GM18868 (cell line): Measurements from ENCODE around the gene PNPLA2.

Experiments
- ATAC-seq: cut with Tn5 transposase; IDR thresholded peaks from one replicate; pipeline ENCODE4 v1.9.1; 2021; ENCODE audit warnings: mild to moderate bottlenecking, moderate library complexity; ENCODE audit not compliant: unreplicated experiment

The PNPLA2 gene

GRCh38 chr11:855796-856195 lies 37.1 kb downstream of the PNPLA2 start:
- ATAC-seq: no peak

- no peak for ATAC-seq
These were observed 37.7 kb downstream of the PNPLA2 start for GRCh38 chr11:856397-856796.

DNA sequence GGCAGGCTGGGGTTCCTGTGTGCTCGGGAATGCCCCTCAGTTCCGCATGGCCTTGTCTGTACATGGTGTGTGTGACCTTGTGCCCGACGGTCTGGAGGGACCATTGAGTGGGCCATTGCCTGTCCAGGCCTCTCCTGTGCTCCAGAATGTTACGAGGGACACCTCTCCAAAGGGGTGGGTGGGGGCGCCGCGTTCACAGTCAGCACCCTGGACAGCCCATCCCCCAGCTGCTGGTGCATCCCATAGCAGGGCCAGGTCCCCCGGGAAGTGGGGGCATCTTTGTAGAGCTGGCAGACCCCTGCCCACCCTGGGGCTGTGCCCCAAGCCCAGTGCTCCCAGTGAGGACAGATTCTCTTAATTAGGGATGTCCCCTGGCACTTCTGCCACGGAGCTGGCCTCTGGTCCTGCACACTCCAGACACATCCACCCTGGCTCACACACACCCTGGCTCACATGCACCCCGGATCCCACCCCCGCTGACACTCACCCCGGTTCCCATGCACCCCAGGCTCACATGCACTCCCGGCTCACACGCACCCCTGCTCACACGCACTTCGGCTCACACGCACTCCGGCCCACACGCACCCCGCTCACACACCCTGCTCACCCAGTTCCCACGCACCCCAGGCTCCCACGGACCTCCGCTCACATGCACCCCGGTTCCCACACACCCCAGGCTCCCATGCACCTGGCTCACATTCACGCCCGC lies 39.5 kb downstream of the PNPLA2 start:
- ATAC-seq: no peak

DNA sequence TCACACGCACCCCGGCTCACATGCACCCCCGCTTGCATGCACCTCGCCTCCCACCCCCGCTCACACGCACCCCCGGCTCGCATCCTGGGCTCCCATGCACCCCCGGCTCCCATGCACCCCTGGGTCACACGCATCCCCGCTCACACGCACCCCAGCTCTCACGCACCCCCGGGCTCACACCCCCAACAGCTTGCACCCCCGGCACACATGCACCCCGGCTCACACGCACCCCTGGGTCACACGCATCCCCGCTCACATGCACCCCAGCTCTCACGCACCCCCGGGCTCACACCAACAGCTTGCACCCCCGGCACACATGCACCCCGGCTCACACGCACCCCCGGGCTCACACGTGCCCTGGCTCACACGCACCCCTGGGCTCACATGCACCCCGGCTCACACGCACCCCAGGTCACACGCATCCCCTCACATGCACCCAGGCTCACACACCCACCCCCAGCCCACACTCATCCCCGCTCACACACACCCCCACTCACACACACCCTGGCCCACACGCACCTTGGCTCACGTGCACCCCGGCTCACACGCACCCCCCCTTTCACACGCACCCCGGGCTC lies 40.1 kb downstream of the PNPLA2 start:
- no peak for ATAC-seq

DNA sequence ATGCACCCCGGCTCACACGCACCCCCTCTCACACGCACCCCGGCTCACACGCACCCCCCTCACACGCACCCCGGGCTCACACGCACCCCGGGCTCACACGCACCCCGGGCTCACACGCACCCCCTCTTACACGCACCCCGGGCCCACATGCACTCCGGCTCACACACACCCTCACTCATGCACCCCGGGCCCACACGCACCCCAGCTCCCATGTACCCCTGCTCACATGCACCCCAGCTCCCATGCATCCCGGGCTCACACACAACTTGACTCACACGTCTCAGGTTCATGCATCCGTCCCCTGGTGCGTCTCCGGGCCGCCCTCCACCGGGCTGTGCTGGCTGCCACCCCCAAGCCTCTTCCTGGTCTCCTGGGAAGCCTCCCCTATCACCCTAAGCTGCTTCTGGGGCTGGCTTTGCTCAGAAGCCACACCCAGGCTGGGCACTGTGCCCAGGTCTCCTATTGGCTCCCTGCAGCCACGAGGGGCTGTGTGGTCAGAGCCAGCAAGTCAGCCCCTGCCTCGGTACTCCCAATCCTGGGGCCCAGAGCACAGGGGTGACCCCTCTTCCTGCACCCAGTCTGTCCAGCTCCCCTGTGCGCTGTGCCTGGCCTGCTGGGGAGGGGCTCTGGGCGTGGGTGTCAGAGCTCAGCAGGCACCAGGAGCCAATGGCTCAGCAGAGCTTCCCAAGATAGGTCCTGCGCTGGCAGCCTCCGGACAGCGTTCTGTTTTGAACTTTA lies 40.8 kb downstream of the PNPLA2 start:
- no peak for ATAC-seq

- ATAC-seq: no peak
These were observed 41.8 kb downstream of the PNPLA2 start for GRCh38 chr11:860234-861104.

- no peak for ATAC-seq
These were observed 42.4 kb downstream of the PNPLA2 start for GRCh38 chr11:861105-861479.

DNA sequence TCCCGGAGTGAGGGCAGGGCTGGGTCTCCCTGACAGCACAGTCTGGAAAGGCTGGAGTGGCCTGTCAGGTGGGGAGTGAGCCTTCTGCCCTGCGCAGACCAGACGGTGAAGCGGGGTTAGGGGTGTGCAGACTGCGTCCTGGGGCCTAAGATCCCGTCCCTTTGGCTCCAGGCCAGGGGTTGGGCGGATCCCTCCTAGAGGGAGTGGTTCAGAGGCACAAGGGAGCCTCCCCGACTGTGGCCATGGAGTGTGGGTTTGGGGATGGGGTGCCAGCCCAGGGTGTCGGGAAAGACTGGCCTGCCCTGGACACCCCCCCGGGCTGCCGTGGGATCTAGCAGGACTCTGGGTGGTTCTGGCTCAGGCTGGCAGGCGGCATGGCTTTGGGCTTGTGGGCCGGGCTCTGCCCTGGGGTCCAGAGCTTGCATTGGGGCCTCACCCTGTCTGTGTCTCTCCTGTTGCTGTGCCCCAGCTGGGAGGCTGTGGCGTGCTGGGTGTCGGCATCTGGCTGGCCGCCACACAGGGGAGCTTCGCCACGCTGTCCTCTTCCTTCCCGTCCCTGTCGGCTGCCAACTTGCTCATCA lies 43.5 kb downstream of the PNPLA2 start:
- no peak for ATAC-seq

- no peak for ATAC-seq
These were observed 43.9 kb downstream of the PNPLA2 start for GRCh38 chr11:862696-863022.

GRCh38 chr11:863023-863909 lies 44.6 kb downstream of the PNPLA2 start:
- ATAC-seq: no peak

GRCh38 chr11:863910-864827 lies 45.5 kb downstream of the PNPLA2 start:
- no peak for ATAC-seq

- no peak for ATAC-seq
These were observed 46.2 kb downstream of the PNPLA2 start for GRCh38 chr11:864898-865297.

DNA sequence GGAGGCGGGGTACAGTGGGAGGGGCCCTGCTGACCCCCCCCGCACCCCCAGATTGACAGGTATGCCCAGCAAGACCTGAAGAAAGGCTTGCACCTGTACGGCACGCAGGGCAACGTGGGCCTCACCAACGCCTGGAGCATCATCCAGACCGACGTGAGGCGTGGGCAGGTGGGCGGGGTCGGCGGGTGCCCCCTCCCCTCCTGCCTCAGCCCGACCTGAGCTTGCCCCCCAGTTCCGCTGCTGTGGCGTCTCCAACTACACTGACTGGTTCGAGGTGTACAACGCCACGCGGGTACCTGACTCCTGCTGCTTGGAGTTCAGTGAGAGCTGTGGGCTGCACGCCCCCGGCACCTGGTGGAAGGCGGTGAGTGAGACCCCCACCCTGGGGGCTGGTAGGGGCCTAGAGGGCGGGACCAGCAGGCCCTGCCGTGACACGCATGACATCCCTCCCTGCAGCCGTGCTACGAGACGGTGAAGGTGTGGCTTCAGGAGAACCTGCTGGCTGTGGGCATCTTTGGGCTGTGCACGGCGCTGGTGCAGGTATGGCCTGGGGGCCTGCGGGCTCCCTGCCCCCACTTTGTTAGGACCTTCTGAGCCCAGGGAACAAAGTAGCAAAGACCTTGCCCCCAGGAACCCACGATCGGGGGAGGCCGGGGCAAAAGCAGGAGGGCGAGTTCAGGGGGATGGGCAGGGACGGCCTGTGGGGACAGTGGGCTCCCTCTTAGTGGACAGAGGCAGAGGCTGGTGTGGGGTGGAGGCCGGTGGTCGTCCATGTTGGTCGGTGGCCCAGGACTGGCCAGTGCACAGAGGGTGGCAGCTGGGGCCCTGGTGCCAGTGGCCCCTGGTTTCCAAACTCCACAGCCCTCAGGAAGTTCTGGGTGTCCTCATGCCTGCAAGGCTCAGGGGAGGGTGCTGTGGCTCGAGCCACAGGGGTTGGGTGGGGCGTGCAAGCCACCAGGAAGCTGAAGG lies 47.0 kb downstream of the PNPLA2 start:
- no peak for ATAC-seq

- ATAC-seq: no peak
These were observed 47.8 kb downstream of the PNPLA2 start for GRCh38 chr11:866481-866880.

DNA sequence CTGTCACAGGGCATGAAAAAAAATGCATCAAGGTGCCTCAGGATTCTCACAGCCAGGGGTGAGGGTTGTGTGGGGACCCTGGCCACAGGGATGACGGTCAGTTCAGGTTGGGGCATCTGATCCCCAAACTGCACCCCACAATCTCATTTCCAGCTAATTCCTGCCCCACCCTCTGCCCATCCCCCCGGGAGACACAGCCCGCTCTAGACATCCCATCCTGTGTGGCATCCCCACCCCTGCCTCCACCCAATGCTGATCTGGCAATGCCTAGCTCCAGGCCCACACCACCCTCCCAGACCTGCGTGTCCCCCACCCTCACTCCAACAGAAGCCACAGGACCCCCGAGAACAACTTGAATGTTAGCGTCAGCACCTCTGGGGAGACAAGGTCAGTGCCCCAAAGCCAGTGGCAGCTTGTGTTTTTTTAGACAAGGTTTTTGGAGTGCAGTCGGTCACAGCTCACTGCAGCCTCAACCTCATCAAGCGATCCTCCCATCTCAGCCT lies 49.2 kb downstream of the PNPLA2 start:
- no peak for ATAC-seq

- no peak for ATAC-seq
These were observed 49.7 kb downstream of the PNPLA2 start for GRCh38 chr11:868394-868793.

DNA sequence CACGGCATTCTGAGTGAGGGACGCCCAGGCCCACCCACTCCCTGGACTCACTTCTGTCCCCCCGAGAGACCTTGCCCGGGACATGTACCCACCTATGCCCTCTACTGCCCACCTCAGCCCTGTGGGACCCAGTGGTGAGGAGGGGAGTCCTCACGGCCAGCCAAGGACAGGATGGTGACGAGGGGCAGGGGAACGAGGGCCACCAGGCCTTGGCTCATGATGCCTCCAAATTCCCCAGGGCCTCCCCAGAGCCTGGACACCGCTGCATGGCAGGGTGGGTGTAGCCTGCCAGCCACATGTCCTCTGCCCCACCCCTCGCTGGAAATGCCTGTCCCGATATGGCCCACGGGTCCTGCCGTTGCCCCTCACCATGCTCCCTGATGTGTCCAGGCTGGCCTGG lies 50.1 kb downstream of the PNPLA2 start:
- no peak for ATAC-seq
